ENCODE measurements around the gene AFG3L2. TPM values are rescaled to one million over a fixed set of nuclear protein-coding genes. Genes with fewer than 3 reads are reported as not detected.

The AFG3L2 gene
- total RNA-seq, 1 donor from 2014 or later: 55.3 TPM

- Mint-ChIP-seq H3K27ac (ENCODE audit: unreplicated experiment) (peak overlapping the region; percentile 95), H3K4me1 (peaks cover 15% of the 10 kb centered on the region), H3K9me3 (no peaks in the 10 kb centered on the region), H3K36me3 (ENCODE audit: low read depth) (no peaks in the 10 kb centered on the region), H3K27me3 (ENCODE audit: low read depth) (peaks cover 21% of the 10 kb centered on the region), H3K4me3 (no peak overlapping the region)
- no peak for TF ChIP-seq CTCF (conservative IDR thresholded peaks at IDR 0.05)
- DNase-seq (ENCODE audit: low read depth, low spot score): no peak
Measured at GRCh38 chr18:12279781-12280531, 97.1 kb downstream of the AFG3L2 start.

Other genes starting within 250 kb of the AFG3L2 start
- gene CIDEA, start 122.9 kb downstream of the AFG3L2 start, total RNA-seq: not detected in 2 replicates
- 77.8 and 81.8 TPM in 2 replicates for gene TUBB6, start 69.0 kb downstream of the AFG3L2 start, total RNA-seq
- 21.6 and 32.5 TPM in 2 replicates for gene PRELID3A, start 30.7 kb upstream of the AFG3L2 start, total RNA-seq